B cell (primary cell): ENCODE results near the gene PCK1. TPM values are rescaled to one million over a fixed set of nuclear protein-coding genes. Genes with fewer than 3 reads are reported as not detected.

Experiments used
- ATAC-seq: fragments of 200-7000 bp; cut with Tn5 transposase; one replicate; pipeline ENCODE4 v1.10.0; 2021; ENCODE audit warnings: low read depth, mild to moderate bottlenecking, moderate number of reproducible peaks, moderate library complexity
- CTCF ChIA-PET: fragments of 350-600 bp; sonication (Branson Sonifier 250); formaldehyde crosslinking; loops from one replicate; lab custom pipeline; 2021; ENCODE audit warnings: antibody characterized with exemption, inconsistent platforms; lab: Charles Lee
- POLR2A ChIA-PET: fragments of 350-600 bp; sonication (Branson Sonifier 250); formaldehyde crosslinking; loops from one replicate; lab custom pipeline; 2021; ENCODE audit warnings: antibody characterized with exemption; lab: Charles Lee
- DNase-seq: peaks from one replicate; pipeline ENCODE4 v3.0.0; 2013
- H2AFZ ChIP-seq: 2 replicates; pipeline ENCODE4 v1.6.1; 2012; ENCODE audit warnings: mild to moderate bottlenecking, low read depth, low read length; ENCODE audit not compliant: insufficient read depth, poor library complexity, severe bottlenecking
- H3K27ac ChIP-seq, 2 donors: 1 replicate in 1 of 2; 2 replicates in 1 of 2; pipeline ENCODE4 v1.5.1; 2012 to 2013; ENCODE audit warnings: low read length in 2 of 2, mild to moderate bottlenecking in 2 of 2, moderate library complexity in 1 of 2
- H3K27me3 ChIP-seq, 4 experiments: fragments of 200-600 bp in 1 of 4; sonication (generic) in 1 of 4; replicated peaks in 1 of 4; 1 replicate in 2 of 4; 2 replicates in 2 of 4; pipeline versions ENCODE4 v1.6.1 to v1.7.0; 2013 to 2016; ENCODE audit warnings: low read length in 3 of 4, mild to moderate bottlenecking in 2 of 4, mixed read lengths in 1 of 4, moderate library complexity in 1 of 4; ENCODE audit not compliant: insufficient read depth in 4 of 4, control insufficient read depth in 3 of 4; ENCODE audit errors: control extremely low read depth in 1 of 4
- H3K36me3 ChIP-seq, 2 experiments: replicated peaks in 1 of 2; 1 replicate in 1 of 2; 2 replicates in 1 of 2; pipeline versions ENCODE4 v1.6.1 to v1.7.1; 2013; ENCODE audit warnings: low read length in 1 of 2; ENCODE audit not compliant: insufficient read depth in 2 of 2, control insufficient read depth in 1 of 2; ENCODE audit errors: control extremely low read depth in 1 of 2, extremely low read depth in 1 of 2
- H3K4me1 ChIP-seq, 2 donors: fragments of 200-600 bp in 1 of 2; sonication (generic) in 1 of 2; 1 replicate in 1 of 2; 2 replicates in 1 of 2; pipeline versions ENCODE4 v1.5.1 to v1.6.1; 2013 to 2017; ENCODE audit warnings: low read length in 2 of 2; ENCODE audit not compliant: control insufficient read depth in 2 of 2, insufficient read depth in 2 of 2
- H3K4me2 ChIP-seq: replicated peaks from 2 replicates; pipeline ENCODE3; 2012; ENCODE audit warnings: mild to moderate bottlenecking, low read depth, low read length; ENCODE audit not compliant: poor library complexity, severe bottlenecking
- H3K4me3 ChIP-seq, 5 experiments: fragments of 200-600 bp in 1 of 5; sonication (generic) in 1 of 5; 1 replicate in 3 of 5; 2 replicates in 2 of 5; pipeline versions ENCODE4 v1.5.1 to v1.7.0; 2011 to 2016; ENCODE audit warnings: low read length in 4 of 5, mild to moderate bottlenecking in 4 of 5, low read depth in 2 of 5, control low read depth in 1 of 5, moderate library complexity in 1 of 5; ENCODE audit not compliant: insufficient read depth in 1 of 5; ENCODE audit errors: control extremely low read depth in 1 of 5, extremely low read depth in 1 of 5
- H3K79me2 ChIP-seq: fragments of 200-600 bp; sonication (generic); one replicate; pipeline ENCODE4 v1.6.0; 2016; ENCODE audit warnings: low read length; ENCODE audit not compliant: control insufficient read depth, insufficient read depth
- H3K9ac ChIP-seq: fragments of 200-600 bp; sonication (generic); 2 replicates; pipeline ENCODE4 v1.6.1; 2017; ENCODE audit warnings: mild to moderate bottlenecking, low read length, moderate library complexity
- H3K9me3 ChIP-seq, 3 donors: one replicate each; pipeline versions ENCODE4 v1.6.1 to v1.7.1; 2013; ENCODE audit warnings: low read length in 2 of 3; ENCODE audit not compliant: control insufficient read depth in 2 of 3, insufficient read depth in 1 of 3; ENCODE audit errors: control extremely low read depth in 1 of 3
- H4K20me1 ChIP-seq: 2 replicates; pipeline ENCODE4 v1.6.0; 2012; ENCODE audit warnings: mild to moderate bottlenecking, low read length; ENCODE audit not compliant: insufficient read depth, control insufficient read depth, poor library complexity, severe bottlenecking
- H3K27ac Mint-ChIP-seq: one replicate; pipeline ENCODE4 v1.8.0; 2021; ENCODE audit warnings: mixed read lengths
- H3K27me3 Mint-ChIP-seq: one replicate; pipeline ENCODE4 v1.8.0; 2021; ENCODE audit warnings: mixed read lengths
- H3K4me1 Mint-ChIP-seq: one replicate; pipeline ENCODE4 v1.8.0; 2021; ENCODE audit warnings: mixed read lengths
- H3K4me3 Mint-ChIP-seq: one replicate; pipeline ENCODE4 v1.8.0; 2021; ENCODE audit warnings: mixed read lengths
- H3K9me3 Mint-ChIP-seq: one replicate; pipeline ENCODE4 v1.8.0; 2022; ENCODE audit warnings: mixed read lengths; ENCODE audit not compliant: insufficient read depth
- EZH2 ChIP-seq: IDR thresholded peaks from 2 replicates; pipeline ENCODE4 v1.6.1; 2012; ENCODE audit warnings: borderline replicate concordance, low read depth, mild to moderate bottlenecking, moderate library complexity, low read length; ENCODE audit not compliant: insufficient read depth, poor library complexity, severe bottlenecking
- WGBS: methylation state at CpG from one replicate; pipeline ENCODE4 v1.1.5; 2013; ENCODE audit warnings: missing lambda C conversion rate; ENCODE audit not compliant: insufficient coverage; 5-methylcytosine and 5-hydroxymethylcytosine counted together
- intact Hi-C: fragments of 100-400 bp; cut with micrococcal nuclease; formaldehyde crosslinking; loops from one replicate; pipeline ENCODE4 v1.10.0; 2022
- polyA plus RNA-seq: library from polyadenylated mRNA; depleted of rRNA; stranded (reverse); fragments of >200 nt; gene quantifications from 2 replicates; pipeline ENCODE4 v1.2.3, GENCODE V29; 2012
- total RNA-seq, 2 donors: library from RNA; stranded (reverse); fragments of 120-200 nt in 1 of 2; gene quantifications; 1 replicate in 1 of 2; 2 replicates in 1 of 2; pipeline versions ENCODE4 v1.2.3 to v1.2.4, GENCODE V29; 2013 to 2022
- TF ChIP-seq, protein P1 (sequence below): fragments of 200-600 bp; IDR thresholded peaks from one replicate; pipeline ENCODE4 v1.8.0; 2022; ENCODE audit warnings: antibody characterized with exemption, mild to moderate bottlenecking

PCK1 gene
- total and polyA plus RNA-seq, 2 donors (not counting 1 experiment from before 2014, with no cell fraction given) = not detected

DNA sequence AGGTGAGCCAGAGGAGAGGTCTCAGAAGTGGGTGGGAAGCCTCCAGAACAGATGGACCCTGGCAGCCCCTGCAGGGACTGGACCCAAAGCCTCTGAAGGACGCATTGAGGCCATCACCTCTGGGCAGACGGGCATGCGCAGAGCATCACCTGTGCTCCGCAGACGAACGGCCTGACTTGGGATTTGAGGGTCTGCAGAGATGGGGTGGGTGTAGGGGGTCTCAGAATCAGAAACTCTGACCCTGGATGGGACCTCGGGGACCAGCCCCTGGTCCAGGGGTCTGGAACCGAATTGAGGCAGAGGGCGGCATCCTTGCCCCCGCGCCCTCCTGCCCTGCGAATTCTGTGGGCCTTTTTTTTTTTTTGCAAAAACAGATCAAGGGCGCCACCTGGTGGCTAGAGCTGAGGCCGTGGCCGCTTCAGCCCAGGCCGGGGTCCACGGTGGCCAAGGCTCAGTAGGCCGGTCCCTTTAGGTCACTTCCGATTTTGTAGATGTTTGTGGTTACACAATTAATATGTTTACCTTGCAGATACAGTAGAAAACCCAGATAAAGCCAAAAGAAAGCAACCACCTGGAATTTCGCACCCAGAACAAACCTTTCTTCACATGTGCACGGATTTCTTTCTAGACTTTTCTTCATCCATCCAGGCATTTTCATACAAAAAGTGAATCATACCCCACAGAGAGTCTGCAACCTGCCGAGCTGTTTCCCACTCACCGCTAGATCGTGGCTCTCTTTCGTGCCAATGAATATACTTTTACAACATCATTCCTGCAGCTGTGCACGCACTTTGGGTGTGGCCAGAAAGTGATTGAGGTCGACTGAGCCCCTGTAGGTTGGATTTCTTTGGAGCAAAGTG lies 33.4 kb downstream of the PCK1 start:
- TF ChIP-seq, protein P1, sequence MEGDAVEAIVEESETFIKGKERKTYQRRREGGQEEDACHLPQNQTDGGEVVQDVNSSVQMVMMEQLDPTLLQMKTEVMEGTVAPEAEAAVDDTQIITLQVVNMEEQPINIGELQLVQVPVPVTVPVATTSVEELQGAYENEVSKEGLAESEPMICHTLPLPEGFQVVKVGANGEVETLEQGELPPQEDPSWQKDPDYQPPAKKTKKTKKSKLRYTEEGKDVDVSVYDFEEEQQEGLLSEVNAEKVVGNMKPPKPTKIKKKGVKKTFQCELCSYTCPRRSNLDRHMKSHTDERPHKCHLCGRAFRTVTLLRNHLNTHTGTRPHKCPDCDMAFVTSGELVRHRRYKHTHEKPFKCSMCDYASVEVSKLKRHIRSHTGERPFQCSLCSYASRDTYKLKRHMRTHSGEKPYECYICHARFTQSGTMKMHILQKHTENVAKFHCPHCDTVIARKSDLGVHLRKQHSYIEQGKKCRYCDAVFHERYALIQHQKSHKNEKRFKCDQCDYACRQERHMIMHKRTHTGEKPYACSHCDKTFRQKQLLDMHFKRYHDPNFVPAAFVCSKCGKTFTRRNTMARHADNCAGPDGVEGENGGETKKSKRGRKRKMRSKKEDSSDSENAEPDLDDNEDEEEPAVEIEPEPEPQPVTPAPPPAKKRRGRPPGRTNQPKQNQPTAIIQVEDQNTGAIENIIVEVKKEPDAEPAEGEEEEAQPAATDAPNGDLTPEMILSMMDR = peak; percentile 99
- no peak for TF ChIP-seq EZH2
- intact Hi-C loops = loop anchor here (1.0 kb wide), 3 partner anchors 80 to 248 kb away; no protein-coding TSS in a partner anchor
- Histone ChIP-seq H3K79me2 (no peaks in the 10 kb centered on the region), H3K4me3 (no peak overlapping the region), H3K9me3 (peaks cover 0 to 3% (median 0%) of the 10 kb centered on the region in 3 donors), H3K27ac (no peak overlapping the region), H3K9ac (no peak overlapping the region), H3K4me1 (peaks cover 10 to 26% of the 10 kb centered on the region in 2 donors), H4K20me1 (no peaks in the 10 kb centered on the region), H3K27me3 (no peaks in the 10 kb centered on the region), H3K36me3 (no peaks in the 10 kb centered on the region), H3K4me2 (no peak overlapping the region), H2AFZ (no peak overlapping the region)
- peak; percentile 76 for DNase-seq
- Mint-ChIP-seq H3K27me3 (peaks cover 5% of the 10 kb centered on the region), H3K27ac (peak overlapping the region; percentile 56), H3K4me3 (no peak overlapping the region), H3K4me1 (peaks cover 18% of the 10 kb centered on the region), H3K9me3 (no peaks in the 10 kb centered on the region)
- 51% methylated on average over 16 of the region's 27 CpGs for WGBS
- ChIA-PET CTCF (interaction anchor here (0.6 to 11.4 kb wide), 33 partner anchors 11 to 1044 kb away, joined by 3 to 131 read pairs (median 4); partner anchors contain the start of gene ZBP1), POLR2A (interaction anchor here (0.6 kb wide), 1 partner anchor 614 kb away, joined by 4 read pairs; no protein-coding TSS in a partner anchor)
- ATAC-seq = peak; percentile 41
